ENCODE data around the gene SLC39A1.

Gene SLC39A1

GRCh38 chr1:153945795-153946621 is 17.3 kb downstream of the SLC39A1 start:
- peak; percentile 77 for DNase-seq

GRCh38 chr1:153945131-153945794 is 18.1 kb downstream of the SLC39A1 start:
- DNase-seq, result peak; percentile 82

GRCh38 chr1:153944827-153945117 is 18.6 kb downstream of the SLC39A1 start:
- DNase-seq, result no peak

DNA sequence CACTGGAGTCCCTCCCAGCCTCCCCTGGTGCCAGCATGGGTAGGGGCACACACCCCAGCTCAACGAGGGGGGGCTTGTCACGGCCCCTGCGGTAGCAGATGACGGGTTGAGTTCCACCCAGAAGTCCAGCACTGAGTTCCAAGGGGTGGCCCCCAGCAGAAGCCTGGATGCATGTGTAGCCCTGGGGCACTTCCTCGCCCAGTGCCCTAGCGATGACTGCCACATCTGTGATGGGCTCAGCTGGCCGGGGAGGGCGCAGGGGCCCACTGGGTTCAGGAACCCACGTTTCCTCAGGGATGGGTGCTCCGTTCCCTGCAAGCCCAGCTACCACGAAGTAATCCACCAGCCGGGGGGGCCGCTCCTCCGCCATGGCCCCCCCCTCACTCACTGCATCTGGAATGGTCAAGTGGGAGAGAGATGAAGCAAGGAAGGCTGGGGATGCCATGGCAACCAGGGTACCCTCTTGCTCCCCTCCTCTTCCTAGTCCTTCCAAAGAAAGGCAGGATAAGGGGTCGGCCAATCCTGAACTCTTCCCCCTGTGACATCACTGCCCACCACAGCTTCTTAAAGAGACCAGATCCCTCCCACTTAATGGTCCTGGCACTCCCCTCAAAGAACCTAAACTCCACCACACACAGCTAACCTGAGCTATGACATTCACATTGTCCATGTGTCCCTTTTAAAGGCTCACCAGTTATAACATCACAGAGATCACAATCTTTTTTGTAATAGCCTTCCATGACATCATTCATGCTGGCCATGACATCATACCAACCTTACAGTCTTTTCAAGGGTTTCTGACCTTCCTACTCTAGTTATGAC is 19.1 kb downstream of the SLC39A1 start:
- no peak for DNase-seq

DNA sequence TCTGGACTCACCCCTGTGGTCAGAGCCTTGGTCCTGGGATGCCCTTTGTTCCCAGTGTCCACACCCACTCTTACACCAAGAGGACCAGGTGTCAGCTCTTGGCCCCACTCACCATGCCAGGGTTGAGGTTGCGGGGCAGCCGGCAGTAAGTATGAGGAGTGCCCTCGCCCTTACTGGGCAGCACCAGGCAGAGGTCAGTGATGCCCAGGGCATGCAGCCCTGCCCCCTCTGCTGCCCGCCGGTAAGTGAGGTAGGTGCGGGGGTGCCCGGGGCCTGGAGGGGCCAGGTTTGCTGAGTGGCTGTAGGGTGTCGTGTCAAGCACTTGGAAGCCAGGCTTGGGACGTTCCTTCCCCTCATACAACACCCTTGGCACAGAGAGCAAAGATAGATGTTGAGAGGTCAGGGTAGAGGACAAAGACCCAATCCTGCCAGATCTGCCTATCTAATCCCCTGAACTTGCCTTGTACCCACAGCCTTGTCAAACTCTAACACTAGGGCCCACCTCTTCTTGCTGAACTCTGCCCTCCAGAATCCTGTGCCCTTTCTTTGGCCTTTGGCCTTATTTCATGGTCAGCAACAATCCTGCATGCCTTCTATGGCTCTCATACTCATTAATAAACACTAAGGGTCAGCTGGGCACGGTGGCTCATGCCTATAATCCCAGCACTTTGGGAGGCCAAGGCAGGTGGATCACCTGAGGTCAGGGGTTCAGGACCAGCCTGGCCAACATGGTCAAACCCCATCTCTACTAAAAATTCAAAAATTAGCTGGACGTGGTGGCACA is 20.4 kb downstream of the SLC39A1 start:
- no peak for DNase-seq

DNA sequence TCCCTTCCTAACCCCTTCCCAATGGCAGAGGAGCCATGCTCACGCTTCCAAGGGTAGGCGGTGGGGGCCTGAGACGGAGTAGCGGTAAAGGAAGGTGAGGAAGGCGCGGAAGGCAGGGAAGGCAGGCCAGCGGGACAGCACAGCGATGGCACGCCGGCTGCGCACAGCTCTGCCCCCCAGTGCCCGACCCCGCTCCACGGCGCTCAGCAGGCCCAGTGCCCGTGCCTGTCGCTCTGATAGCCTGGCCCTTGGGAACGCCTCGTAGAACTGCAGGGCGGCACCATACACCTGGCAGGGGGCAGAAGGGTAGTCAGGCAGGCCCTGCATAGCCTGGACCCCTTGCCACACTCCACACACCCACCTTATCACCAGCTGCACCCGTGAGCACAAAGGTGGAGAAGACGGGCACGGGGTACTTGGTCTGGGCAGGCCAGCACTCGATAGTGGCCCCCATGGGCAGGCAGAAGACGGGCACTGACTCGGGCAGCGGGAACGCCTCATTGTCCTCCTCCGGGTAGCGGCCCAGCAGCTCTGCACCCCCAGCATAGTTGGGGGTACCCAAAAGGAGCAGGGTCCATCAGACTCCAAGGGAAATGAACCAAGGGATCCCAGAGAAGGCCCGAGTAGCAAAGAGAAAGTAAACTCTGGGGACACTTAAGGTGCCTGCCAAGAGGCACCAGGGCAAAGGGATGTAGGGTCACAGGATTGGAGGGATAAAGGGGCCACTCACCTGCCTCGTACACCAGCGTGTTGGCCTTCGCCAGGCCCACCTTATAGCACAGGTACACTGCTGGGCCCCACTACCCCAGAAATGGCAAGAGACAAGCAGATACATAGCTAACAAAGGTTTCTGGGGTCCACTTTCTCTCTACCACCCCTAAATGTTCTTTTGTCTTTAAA is 21.3 kb downstream of the SLC39A1 start:
- DNase-seq, result no peak

DNA sequence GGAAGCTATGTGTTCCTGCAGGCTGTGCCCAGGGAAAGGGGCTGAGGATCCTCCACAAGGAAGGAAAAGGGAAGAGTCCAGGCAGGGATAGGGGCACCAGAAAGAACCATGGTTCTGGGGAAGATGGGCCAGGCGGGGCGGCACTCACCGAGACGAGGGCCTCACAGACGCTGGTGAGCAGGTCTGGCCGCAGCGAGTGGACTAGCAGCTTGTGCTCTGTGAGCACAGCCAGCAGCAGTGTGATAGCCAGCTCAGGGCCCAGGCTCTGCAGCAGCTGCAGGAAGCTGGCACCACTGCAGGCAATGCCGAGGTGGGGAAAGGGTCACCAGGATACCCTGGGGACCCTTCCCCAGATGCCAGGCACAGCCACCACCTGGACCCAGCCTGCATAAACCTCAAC is 22.6 kb downstream of the SLC39A1 start:
- no peak for DNase-seq

DNA sequence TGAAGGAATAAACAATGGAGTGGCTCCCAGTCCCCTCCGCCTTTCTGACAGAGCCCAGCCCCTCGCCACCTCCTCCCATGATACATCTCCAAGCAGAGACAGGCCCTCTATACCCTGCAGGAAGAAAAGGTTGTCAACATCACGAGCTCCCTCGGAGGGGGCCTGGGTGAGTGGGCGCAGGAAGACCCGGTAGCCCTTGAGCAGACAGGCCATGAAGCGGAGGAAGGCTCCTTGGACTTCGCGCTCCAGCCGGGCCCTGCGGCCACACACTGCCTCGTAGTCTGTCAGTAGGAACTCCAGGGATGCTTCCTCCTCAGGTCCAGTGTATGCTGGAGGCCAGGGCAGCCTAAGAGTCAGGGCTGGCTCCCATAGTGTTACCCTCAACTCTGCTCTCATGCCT is 23.9 kb downstream of the SLC39A1 start:
- DNase-seq, result no peak

- DNase-seq, result no peak
Observed at GRCh38 chr1:153938996-153939395, 24.3 kb downstream of the SLC39A1 start.

DNA sequence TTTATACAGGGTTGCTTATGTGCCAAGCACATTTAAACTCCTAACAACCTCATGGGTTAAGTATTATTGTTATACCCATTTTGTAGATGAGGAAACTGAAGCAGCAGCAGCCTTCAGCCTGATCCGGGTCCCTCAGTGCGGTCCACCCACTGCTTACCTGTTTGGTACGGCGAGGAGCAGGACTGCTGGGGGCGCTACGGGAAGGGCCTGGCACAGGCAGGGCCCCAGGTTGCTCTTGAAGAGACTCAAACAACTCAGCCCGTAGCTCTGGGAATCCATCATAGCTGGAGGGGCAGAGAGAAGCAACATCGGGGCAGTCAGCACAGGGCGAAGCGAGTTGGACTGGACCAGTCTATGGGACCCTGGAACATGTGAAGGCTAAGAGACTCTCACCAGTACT is 26.0 kb downstream of the SLC39A1 start:
- no peak for DNase-seq

GRCh38 chr1:153936011-153936802 is 27.1 kb downstream of the SLC39A1 start:
- DNase-seq, result no peak

DNA sequence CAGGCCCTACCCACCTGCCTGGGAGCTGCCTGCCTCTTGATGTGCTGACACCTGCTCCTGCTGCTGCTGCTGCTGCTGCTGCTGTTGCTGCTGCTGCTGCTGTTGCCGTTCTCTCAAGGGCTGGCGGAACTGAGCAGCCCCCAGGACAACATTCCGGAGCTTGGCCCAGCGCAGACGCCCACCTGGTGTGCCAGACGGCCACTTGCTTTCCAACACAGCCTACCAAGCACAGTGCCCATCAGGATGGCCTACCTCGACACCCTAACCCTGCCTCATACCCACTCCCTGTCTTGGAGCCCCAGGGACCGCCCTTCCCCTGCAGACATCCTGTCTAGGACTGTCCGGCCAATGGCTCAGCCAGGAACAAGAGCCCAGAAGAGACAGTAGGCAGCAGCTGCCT is 28.6 kb downstream of the SLC39A1 start:
- DNase-seq, result no peak

- no peak for DNase-seq
Observed at GRCh38 chr1:153933955-153934354, 29.4 kb downstream of the SLC39A1 start.

GRCh38 chr1:153933430-153933829 is 29.9 kb downstream of the SLC39A1 start:
- DNase-seq, result no peak

GRCh38 chr1:153932156-153933131 is 30.9 kb downstream of the SLC39A1 start:
- no peak for DNase-seq

DNA sequence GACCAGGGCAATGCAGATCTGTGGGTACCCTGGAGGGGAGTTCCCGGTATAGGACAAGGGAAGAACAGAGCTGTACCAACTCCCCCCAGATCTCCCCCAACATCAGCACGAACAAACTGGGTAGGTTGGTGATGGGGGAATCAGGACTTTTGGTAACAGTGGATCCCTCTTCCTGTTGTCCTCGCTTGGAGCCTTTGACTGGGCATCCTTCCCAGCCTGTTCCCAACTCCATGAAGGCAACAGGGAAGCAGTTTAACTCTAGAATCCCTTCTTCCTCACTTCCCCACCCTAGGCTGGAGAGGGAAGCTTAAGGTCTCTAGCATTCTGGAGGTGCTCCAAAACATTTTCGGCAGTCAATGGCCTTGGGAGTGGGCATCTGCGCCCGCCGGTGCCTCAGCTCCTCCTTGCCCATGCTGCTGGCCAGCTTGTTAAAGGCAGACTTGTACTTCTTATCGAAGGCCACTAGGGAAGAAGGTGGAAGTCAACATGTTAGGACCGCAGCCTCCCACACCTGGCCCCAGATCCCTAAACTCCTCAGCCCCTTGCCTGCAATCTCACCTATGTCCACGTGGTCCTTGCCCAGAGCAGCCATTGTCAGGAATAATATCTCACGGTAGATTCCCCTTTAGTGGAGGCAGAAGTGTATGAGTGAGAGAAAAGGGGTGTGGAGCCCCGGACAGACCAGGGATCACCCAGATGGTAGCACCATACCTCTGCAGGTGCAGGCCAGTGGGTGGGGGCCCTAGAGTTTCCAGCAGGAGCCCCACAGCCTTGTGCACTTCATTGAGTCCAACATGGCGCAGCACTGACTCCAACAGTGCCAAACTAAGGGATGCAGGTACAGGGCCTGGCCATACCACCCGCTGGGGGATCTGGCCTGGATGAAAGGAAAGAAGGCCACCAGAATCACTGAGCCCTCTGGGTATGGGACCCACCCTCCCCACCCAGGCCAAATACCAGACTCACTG is 33.1 kb downstream of the SLC39A1 start:
- DNase-seq, result no peak

GRCh38 chr1:153929426-153929825 is 33.9 kb downstream of the SLC39A1 start:
- no peak for DNase-seq

DNA sequence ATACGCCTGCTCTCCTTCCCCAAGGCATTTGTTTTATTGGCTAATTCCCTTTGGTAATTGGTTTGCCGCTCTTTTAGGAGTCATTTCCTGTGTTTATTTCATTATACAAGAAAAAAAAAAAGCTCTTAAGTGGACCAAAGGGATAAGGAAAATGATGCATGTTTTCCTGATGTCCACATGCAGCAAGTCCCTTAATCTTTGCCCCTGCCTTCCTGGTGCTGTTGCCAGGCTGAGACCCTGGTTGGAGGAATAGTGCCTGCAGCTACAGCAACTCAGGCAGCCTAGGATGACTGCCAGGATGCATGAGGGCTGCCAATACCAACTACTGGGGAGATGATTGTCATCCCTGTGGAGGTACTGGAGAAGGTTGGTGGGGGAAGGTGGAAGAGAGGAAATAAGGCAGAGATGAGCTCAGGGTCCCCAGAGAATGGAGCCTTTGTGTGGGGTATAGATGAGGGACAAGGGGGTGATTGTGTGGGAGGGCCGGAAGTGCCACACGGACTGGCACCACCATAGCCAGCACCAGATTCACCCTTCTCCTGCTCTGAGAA is 34.5 kb downstream of the SLC39A1 start:
- DNase-seq, result no peak
